ENCODE measurements around the gene HIVEP1.
"Not testable (repeated sequence)": the region's sequence is repeated elsewhere in the genome, so short reads cannot be mapped to it uniquely, and the experiment has no call there.

Gene HIVEP1

GRCh38 chr6:12090714-12091113 lies 78.6 kb downstream of the HIVEP1 start:
- DNase-seq, result no peak

GRCh38 chr6:12092762-12093161 lies 80.7 kb downstream of the HIVEP1 start:
- no peak for DNase-seq

- DNase-seq, result no peak
These were observed 82.6 kb downstream of the HIVEP1 start for GRCh38 chr6:12094689-12095088.

GRCh38 chr6:12096342-12096741 lies 84.2 kb downstream of the HIVEP1 start:
- no peak for DNase-seq

- no peak for DNase-seq
These were observed 85.7 kb downstream of the HIVEP1 start for GRCh38 chr6:12097791-12098190.

- DNase-seq, result no peak
These were observed 87.7 kb downstream of the HIVEP1 start for GRCh38 chr6:12099623-12100338.

GRCh38 chr6:12101048-12101447 lies 88.9 kb downstream of the HIVEP1 start:
- no peak for DNase-seq

- no peak for DNase-seq
These were observed 89.7 kb downstream of the HIVEP1 start for GRCh38 chr6:12101653-12102312.

- DNase-seq, result no peak
These were observed 90.2 kb downstream of the HIVEP1 start for GRCh38 chr6:12102350-12102749.

- no peak for DNase-seq
These were observed 91.0 kb downstream of the HIVEP1 start for GRCh38 chr6:12103158-12103557.

GRCh38 chr6:12105271-12105670 lies 93.2 kb downstream of the HIVEP1 start:
- no peak for DNase-seq

- not testable (repeated sequence) for DNase-seq
These were observed 96.3 kb downstream of the HIVEP1 start for GRCh38 chr6:12108376-12108775.

GRCh38 chr6:12110523-12111362 lies 98.6 kb downstream of the HIVEP1 start:
- no peak for DNase-seq

- no peak for DNase-seq
These were observed 99.2 kb downstream of the HIVEP1 start for GRCh38 chr6:12111363-12111670.

GRCh38 chr6:12112540-12113189 lies 100.6 kb downstream of the HIVEP1 start:
- no peak for DNase-seq

- DNase-seq, result no peak
These were observed 101.1 kb downstream of the HIVEP1 start for GRCh38 chr6:12113190-12113577.

- no peak for DNase-seq
These were observed 102.0 kb downstream of the HIVEP1 start for GRCh38 chr6:12114055-12114503.

GRCh38 chr6:12115001-12115400 lies 102.9 kb downstream of the HIVEP1 start:
- DNase-seq, result no peak

- no peak for DNase-seq
These were observed 103.4 kb downstream of the HIVEP1 start for GRCh38 chr6:12115492-12115891.

- no peak for DNase-seq
These were observed 104.2 kb downstream of the HIVEP1 start for GRCh38 chr6:12116264-12116800.

GRCh38 chr6:12116978-12117377 lies 104.9 kb downstream of the HIVEP1 start:
- no peak for DNase-seq

- no peak for DNase-seq
These were observed 106.5 kb downstream of the HIVEP1 start for GRCh38 chr6:12118607-12119006.

GRCh38 chr6:12119085-12119588 lies 107.0 kb downstream of the HIVEP1 start:
- DNase-seq, result no peak

All from NCI-H510A treated with DMSO at 0.1 percent for 48 hours (cell line).